ENCODE results near the gene KIAA0825. TPM values are rescaled to one million over a fixed set of nuclear protein-coding genes. Genes with fewer than 3 reads are reported as not detected.

KIAA0825 gene
- total and polyA plus RNA-seq, 2 donors (not counting 1 experiment from before 2014, with no cell fraction given), result 1.7 to 3.6 TPM

DNA sequence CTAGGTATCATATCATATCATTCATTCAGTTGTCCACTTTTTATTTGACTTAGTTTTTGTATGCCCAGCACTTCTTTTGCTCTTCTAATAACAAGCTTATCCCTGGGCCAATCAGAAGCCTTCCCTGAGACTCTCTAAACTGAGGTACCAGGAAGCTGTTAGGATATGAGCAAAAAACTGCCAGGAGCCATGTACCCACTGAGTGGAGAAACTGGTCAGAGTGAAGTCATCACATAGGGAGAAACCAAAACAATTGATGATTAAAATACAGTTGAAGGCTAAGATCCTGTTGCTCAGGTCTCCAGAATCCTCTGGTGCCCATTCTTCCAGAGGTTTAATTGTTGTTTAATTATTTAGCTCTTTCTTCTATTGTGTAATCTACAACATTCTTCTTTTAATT lies 120.2 kb downstream of the KIAA0825 start:
- Histone ChIP-seq H3K79me2 (ENCODE audit: control insufficient read depth, insufficient read depth, low read length) (no peaks in the 10 kb centered on the region), H3K4me3 (replicated peaks in 1 of 4; ENCODE audit: control extremely low read depth in 1 of 4, insufficient read depth in 1 of 4, low read depth in 3 of 4, low read length in 4 of 4) (no peak overlapping the region), H2AFZ (ENCODE audit: low read length) (no peak overlapping the region), H3K36me3 (ENCODE audit: control insufficient read depth, insufficient read depth, low read length) (no peaks in the 10 kb centered on the region), H3K27ac (ENCODE audit: insufficient read depth, low read length) (no peak overlapping the region), H3K9ac (ENCODE audit: insufficient read depth, low read length) (no peak overlapping the region), H3K27me3 (ENCODE audit: control insufficient read depth, insufficient read depth, low read length) (no peaks in the 10 kb centered on the region), H4K20me1 (ENCODE audit: control insufficient read depth, extremely low read depth, insufficient read depth, low read length) (no peaks in the 10 kb centered on the region), H3K4me1 (ENCODE audit: control insufficient read depth, extremely low read depth, insufficient read depth, low read length) (no peaks in the 10 kb centered on the region), H3K4me2 (ENCODE audit: extremely low read depth, insufficient read depth, low read length) (no peak overlapping the region), H3K9me3 (ENCODE audit: control insufficient read depth, insufficient read depth, low read depth, low read length) (no peaks in the 10 kb centered on the region)
- DNase-seq (ENCODE audit: low read depth in 2 of 2), result no peak
- TF ChIP-seq EZH2 (IDR thresholded peaks at IDR 0.05; ENCODE audit: low read length, missing control alignments), result no peak
- TF ChIP-seq, protein P1, sequence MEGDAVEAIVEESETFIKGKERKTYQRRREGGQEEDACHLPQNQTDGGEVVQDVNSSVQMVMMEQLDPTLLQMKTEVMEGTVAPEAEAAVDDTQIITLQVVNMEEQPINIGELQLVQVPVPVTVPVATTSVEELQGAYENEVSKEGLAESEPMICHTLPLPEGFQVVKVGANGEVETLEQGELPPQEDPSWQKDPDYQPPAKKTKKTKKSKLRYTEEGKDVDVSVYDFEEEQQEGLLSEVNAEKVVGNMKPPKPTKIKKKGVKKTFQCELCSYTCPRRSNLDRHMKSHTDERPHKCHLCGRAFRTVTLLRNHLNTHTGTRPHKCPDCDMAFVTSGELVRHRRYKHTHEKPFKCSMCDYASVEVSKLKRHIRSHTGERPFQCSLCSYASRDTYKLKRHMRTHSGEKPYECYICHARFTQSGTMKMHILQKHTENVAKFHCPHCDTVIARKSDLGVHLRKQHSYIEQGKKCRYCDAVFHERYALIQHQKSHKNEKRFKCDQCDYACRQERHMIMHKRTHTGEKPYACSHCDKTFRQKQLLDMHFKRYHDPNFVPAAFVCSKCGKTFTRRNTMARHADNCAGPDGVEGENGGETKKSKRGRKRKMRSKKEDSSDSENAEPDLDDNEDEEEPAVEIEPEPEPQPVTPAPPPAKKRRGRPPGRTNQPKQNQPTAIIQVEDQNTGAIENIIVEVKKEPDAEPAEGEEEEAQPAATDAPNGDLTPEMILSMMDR (conservative IDR thresholded peaks at IDR 0.05 in 1 of 2, IDR thresholded peaks at IDR 0.05 in 1 of 2; ENCODE audit: low read depth in 1 of 2, low read length in 2 of 2), result no peak

DNA sequence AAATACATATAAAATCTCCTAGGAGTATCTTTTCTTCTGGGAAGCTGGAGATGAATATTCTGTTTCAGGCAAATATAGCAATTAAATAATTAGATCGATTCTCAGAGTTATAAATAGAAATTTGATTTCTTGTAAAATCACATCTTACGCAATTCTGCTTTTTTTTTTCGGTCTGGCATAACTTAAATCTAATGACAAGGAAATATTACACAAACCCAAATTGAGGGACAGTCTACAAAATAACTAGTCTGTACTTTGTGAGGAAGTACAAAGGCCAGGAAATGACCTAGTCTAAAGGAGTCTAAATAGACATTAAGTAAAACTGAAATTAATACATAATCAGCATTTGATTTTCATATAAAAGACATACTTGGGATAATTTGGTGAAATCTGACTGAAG lies 133.3 kb downstream of the KIAA0825 start:
- Histone ChIP-seq H3K4me3 (replicated peaks in 1 of 4; ENCODE audit: control extremely low read depth in 1 of 4, insufficient read depth in 1 of 4, low read depth in 3 of 4, low read length in 4 of 4) (no peak overlapping the region), H3K79me2 (ENCODE audit: control insufficient read depth, insufficient read depth, low read length) (no peaks in the 10 kb centered on the region), H3K27me3 (ENCODE audit: control insufficient read depth, insufficient read depth, low read length) (no peaks in the 10 kb centered on the region), H4K20me1 (ENCODE audit: control insufficient read depth, extremely low read depth, insufficient read depth, low read length) (no peaks in the 10 kb centered on the region), H3K27ac (ENCODE audit: insufficient read depth, low read length) (no peak overlapping the region), H3K9ac (ENCODE audit: insufficient read depth, low read length) (no peak overlapping the region), H3K4me2 (ENCODE audit: extremely low read depth, insufficient read depth, low read length) (no peak overlapping the region), H2AFZ (ENCODE audit: low read length) (no peak overlapping the region), H3K9me3 (ENCODE audit: control insufficient read depth, insufficient read depth, low read depth, low read length) (no peaks in the 10 kb centered on the region), H3K4me1 (ENCODE audit: control insufficient read depth, extremely low read depth, insufficient read depth, low read length) (no peaks in the 10 kb centered on the region), H3K36me3 (ENCODE audit: control insufficient read depth, insufficient read depth, low read length) (no peaks in the 10 kb centered on the region)
- TF ChIP-seq, protein P1 (conservative IDR thresholded peaks at IDR 0.05 in 1 of 2, IDR thresholded peaks at IDR 0.05 in 1 of 2; ENCODE audit: low read depth in 1 of 2, low read length in 2 of 2), result no peak
- no peak for TF ChIP-seq EZH2 (IDR thresholded peaks at IDR 0.05; ENCODE audit: low read length, missing control alignments)
- DNase-seq (ENCODE audit: low read depth in 2 of 2), result no peak

DNA sequence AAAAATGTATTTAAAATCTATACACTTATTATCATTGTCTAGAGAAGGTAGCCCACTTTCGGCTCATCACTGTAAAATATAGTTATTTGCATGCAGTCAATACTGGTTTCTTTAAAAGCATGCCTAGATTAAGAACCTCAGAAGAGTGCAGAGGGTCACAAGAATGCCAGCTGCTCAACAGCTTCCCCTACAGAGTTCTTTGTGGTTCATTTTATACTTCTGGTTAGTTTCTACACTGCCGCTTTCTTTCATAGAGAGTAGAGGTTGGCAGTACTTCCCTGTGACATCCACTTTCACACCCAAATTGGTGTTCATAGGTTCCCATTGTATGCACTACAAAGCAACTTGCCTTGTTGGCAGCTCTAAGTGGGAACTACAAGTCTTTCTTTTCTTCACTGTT lies 137.3 kb downstream of the KIAA0825 start:
- no peak for TF ChIP-seq EZH2 (IDR thresholded peaks at IDR 0.05; ENCODE audit: low read length, missing control alignments)
- TF ChIP-seq, protein P1 (conservative IDR thresholded peaks at IDR 0.05 in 1 of 2, IDR thresholded peaks at IDR 0.05 in 1 of 2; ENCODE audit: low read depth in 1 of 2, low read length in 2 of 2), result no peak
- Histone ChIP-seq H3K4me1 (ENCODE audit: control insufficient read depth, extremely low read depth, insufficient read depth, low read length) (no peaks in the 10 kb centered on the region), H4K20me1 (ENCODE audit: control insufficient read depth, extremely low read depth, insufficient read depth, low read length) (no peaks in the 10 kb centered on the region), H3K9ac (ENCODE audit: insufficient read depth, low read length) (no peak overlapping the region), H3K4me3 (replicated peaks in 1 of 4; ENCODE audit: control extremely low read depth in 1 of 4, insufficient read depth in 1 of 4, low read depth in 3 of 4, low read length in 4 of 4) (no peak overlapping the region), H3K9me3 (ENCODE audit: control insufficient read depth, insufficient read depth, low read depth, low read length) (no peaks in the 10 kb centered on the region), H2AFZ (ENCODE audit: low read length) (no peak overlapping the region), H3K27me3 (ENCODE audit: control insufficient read depth, insufficient read depth, low read length) (no peaks in the 10 kb centered on the region), H3K79me2 (ENCODE audit: control insufficient read depth, insufficient read depth, low read length) (no peaks in the 10 kb centered on the region), H3K27ac (ENCODE audit: insufficient read depth, low read length) (no peak overlapping the region), H3K36me3 (ENCODE audit: control insufficient read depth, insufficient read depth, low read length) (no peaks in the 10 kb centered on the region), H3K4me2 (ENCODE audit: extremely low read depth, insufficient read depth, low read length) (no peak overlapping the region)
- no peak for DNase-seq (ENCODE audit: low read depth in 2 of 2)

All from fibroblast of lung (primary cell).